ENCODE measurements around the gene PERM1.

DNA sequence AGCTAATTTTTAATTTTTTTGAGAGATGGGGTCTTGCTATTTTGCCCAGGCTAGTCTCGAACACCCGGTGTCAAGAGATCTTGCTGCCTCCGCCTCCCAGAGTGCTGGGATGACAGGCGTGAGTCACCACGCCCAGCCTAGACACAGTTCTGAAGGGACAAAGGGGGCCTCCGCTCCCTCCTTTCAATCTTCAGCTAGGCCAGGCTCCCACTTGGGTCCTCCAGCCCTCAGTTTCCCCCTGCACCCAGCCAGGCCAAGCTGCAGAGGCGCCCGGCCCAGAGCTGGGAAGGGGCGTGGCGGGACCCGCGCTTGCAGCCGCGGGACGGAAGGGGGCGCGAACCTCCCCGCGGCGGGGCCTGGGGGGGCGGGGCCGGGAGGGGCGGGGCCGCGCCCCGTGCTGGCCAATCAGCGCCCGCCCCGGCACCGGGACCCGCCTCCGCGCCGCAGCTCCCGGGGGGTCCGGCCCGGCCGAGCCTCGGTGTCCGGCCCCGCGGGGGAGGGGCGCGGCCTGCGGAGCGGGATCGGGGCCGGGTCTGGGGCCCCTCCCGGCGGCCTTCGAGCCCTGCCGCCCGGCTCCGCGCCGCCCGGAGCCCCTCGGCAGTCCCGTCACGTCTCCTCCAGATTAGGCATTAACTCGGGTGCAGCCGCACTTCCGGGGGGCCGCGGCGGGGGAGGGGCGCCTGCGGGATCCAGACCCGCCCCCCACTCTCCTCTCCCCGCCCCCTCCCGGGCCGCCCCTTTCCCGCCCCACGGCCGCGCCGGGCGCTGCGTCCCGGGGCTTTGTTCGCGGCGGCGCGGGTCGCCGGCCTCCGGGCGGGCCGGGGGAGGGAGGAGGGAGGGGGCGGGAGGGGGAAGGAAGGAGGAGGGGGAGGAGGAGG lies 37.5 kb upstream of the PERM1 start:
- TF ChIP-seq, protein P1, sequence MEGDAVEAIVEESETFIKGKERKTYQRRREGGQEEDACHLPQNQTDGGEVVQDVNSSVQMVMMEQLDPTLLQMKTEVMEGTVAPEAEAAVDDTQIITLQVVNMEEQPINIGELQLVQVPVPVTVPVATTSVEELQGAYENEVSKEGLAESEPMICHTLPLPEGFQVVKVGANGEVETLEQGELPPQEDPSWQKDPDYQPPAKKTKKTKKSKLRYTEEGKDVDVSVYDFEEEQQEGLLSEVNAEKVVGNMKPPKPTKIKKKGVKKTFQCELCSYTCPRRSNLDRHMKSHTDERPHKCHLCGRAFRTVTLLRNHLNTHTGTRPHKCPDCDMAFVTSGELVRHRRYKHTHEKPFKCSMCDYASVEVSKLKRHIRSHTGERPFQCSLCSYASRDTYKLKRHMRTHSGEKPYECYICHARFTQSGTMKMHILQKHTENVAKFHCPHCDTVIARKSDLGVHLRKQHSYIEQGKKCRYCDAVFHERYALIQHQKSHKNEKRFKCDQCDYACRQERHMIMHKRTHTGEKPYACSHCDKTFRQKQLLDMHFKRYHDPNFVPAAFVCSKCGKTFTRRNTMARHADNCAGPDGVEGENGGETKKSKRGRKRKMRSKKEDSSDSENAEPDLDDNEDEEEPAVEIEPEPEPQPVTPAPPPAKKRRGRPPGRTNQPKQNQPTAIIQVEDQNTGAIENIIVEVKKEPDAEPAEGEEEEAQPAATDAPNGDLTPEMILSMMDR (IDR thresholded peaks at IDR 0.05; ENCODE audit: insufficient read depth, low read length, poor library complexity, severe bottlenecking), result no peak
- TF ChIP-seq EZH2phosphoT487 (conservative IDR thresholded peaks at IDR 0.05; ENCODE audit: low read length), result no peak

All from SU-DHL-6 (cell line).